GM12878 (cell line): ENCODE data around the gene FALEC.
"Not testable (repeated sequence)": the region's sequence is repeated elsewhere in the genome, so short reads cannot be mapped to it uniquely, and the experiment has no call there.

Experiments
- BCL11A ChIP-seq: IDR thresholded peaks from 2 replicates; pipeline ENCODE4 v1.6.1; 2011; ENCODE audit warnings: low read depth, low read length
- CTCF ChIP-seq, 3 experiments: IDR thresholded peaks in 2 of 3; conservative IDR thresholded peaks in 1 of 3; 2 replicates each; pipeline ENCODE4 v1.5.1; 2011; ENCODE audit warnings: low read depth in 3 of 3, low read length in 3 of 3, mild to moderate bottlenecking in 3 of 3, control low read depth in 2 of 3, moderate library complexity in 2 of 3, inconsistent platforms in 1 of 3, mixed read lengths in 1 of 3; ENCODE audit not compliant: control insufficient read depth in 2 of 3, insufficient read depth in 1 of 3; ENCODE audit errors: extremely low read depth in 1 of 3
- LARP7 ChIP-seq: fragments of 450-650 bp; IDR thresholded peaks from 2 replicates; pipeline ENCODE4 v1.6.1; 2017; ENCODE audit warnings: mild to moderate bottlenecking
- POLR2A ChIP-seq: IDR thresholded peaks from 2 replicates; pipeline ENCODE4 v1.6.1; 2011; ENCODE audit warnings: low read depth, mild to moderate bottlenecking, low read length
- SUZ12 ChIP-seq: fragments of 200-600 bp; sonication (generic); IDR thresholded peaks from one replicate; pipeline ENCODE4 v1.6.1; 2018; ENCODE audit warnings: antibody characterized with exemption, mild to moderate bottlenecking; ENCODE audit not compliant: unreplicated experiment
- TF ChIP-seq, protein P1 (sequence below): fragments of 450-650 bp; IDR thresholded peaks from 2 replicates; pipeline ENCODE4 v1.6.1; 2016; ENCODE audit warnings: mild to moderate bottlenecking, moderate library complexity, borderline replicate concordance

GRCh38 chr1:150565240-150565991 is 49.9 kb downstream of the FALEC start:
- TF ChIP-seq CTCF (IDR thresholded peaks at IDR 0.05 in 2 of 3, conservative IDR thresholded peaks at IDR 0.05 in 1 of 3; ENCODE audit: control insufficient read depth in 2 of 3, extremely low read depth in 1 of 3, insufficient read depth in 1 of 3, low read depth in 3 of 3, low read length in 3 of 3); POLR2A; BCL11A; LARP7; SUZ12: not testable (repeated sequence)
- TF ChIP-seq, protein P1, sequence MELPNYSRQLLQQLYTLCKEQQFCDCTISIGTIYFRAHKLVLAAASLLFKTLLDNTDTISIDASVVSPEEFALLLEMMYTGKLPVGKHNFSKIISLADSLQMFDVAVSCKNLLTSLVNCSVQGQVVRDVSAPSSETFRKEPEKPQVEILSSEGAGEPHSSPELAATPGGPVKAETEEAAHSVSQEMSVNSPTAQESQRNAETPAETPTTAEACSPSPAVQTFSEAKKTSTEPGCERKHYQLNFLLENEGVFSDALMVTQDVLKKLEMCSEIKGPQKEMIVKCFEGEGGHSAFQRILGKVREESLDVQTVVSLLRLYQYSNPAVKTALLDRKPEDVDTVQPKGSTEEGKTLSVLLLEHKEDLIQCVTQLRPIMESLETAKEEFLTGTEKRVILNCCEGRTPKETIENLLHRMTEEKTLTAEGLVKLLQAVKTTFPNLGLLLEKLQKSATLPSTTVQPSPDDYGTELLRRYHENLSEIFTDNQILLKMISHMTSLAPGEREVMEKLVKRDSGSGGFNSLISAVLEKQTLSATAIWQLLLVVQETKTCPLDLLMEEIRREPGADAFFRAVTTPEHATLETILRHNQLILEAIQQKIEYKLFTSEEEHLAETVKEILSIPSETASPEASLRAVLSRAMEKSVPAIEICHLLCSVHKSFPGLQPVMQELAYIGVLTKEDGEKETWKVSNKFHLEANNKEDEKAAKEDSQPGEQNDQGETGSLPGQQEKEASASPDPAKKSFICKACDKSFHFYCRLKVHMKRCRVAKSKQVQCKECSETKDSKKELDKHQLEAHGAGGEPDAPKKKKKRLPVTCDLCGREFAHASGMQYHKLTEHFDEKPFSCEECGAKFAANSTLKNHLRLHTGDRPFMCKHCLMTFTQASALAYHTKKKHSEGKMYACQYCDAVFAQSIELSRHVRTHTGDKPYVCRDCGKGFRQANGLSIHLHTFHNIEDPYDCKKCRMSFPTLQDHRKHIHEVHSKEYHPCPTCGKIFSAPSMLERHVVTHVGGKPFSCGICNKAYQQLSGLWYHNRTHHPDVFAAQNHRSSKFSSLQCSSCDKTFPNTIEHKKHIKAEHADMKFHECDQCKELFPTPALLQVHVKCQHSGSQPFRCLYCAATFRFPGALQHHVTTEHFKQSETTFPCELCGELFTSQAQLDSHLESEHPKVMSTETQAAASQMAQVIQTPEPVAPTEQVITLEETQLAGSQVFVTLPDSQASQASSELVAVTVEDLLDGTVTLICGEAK: not testable (repeated sequence)
